Adrenal gland (tissue), 12 donors: Measurements from ENCODE around the gene MORN4. TPM values are rescaled to one million over a fixed set of nuclear protein-coding genes. Genes with fewer than 3 reads are reported as not detected.
A peak's percentile ranks its signal among the peaks of the same experiment; 100 is the strongest.

Experiments
- DNase-seq, 7 donors: peaks; one replicate each; pipeline ENCODE4 v3.0.0-alpha.2; 2019 to 2020
- H3K27ac ChIP-seq, 5 donors: fragments of 200-600 bp; sonication (generic) in 4 of 5; 1 replicate in 3 of 5; 2 replicates in 2 of 5; pipeline versions ENCODE4 v1.5.1 to v1.8.0; 2016 to 2020; ENCODE audit warnings: mild to moderate bottlenecking in 1 of 5
- H3K27me3 ChIP-seq: fragments of 200-600 bp; 2 replicates; pipeline ENCODE4 v1.8.0; 2021
- H3K36me3 ChIP-seq, 2 donors: fragments of 200-600 bp; replicated peaks in 1 of 2; 1 replicate in 1 of 2; 2 replicates in 1 of 2; pipeline versions ENCODE4 v1.5.1 to v1.8.0; 2018 to 2022
- H3K4me1 ChIP-seq, 2 donors: fragments of 200-600 bp; replicated peaks in 1 of 2; 1 replicate in 1 of 2; 2 replicates in 1 of 2; pipeline versions ENCODE4 v1.5.1 to v1.8.0; 2018 to 2021
- H3K4me3 ChIP-seq, 4 donors: fragments of 200-600 bp; sonication (generic) in 3 of 4; one replicate each; pipeline ENCODE4 v1.5.1; 2016 to 2018
- H3K9me3 ChIP-seq, 3 donors: fragments of 200-600 bp; sonication (generic) in 1 of 3; replicated peaks in 1 of 3; 1 replicate in 2 of 3; 2 replicates in 1 of 3; pipeline versions ENCODE4 v1.5.1 to v1.8.0; 2016 to 2021
- CTCF ChIP-seq, 6 experiments: fragments of 450-650 bp in 4 of 6; fragments of 200-600 bp in 2 of 6; sonication (generic) in 1 of 6; IDR thresholded peaks; 1 replicate in 5 of 6; 2 replicates in 1 of 6; pipeline versions ENCODE4 v1.5.1 to v1.8.0; 2016 to 2021; ENCODE audit warnings: antibody characterized with exemption in 6 of 6, mild to moderate bottlenecking in 2 of 6, moderate library complexity in 1 of 6
- POLR2A ChIP-seq, 2 donors: fragments of 450-650 bp; IDR thresholded peaks; one replicate each; pipeline ENCODE4 v1.6.1; 2017; ENCODE audit warnings: antibody characterized with exemption in 2 of 2, mild to moderate bottlenecking in 2 of 2, moderate library complexity in 1 of 2
- WGBS, 4 donors: extraction: QIAGEN DNeasy Blood & Tissue Kit in 2 of 4; methylation state at CpG; one replicate each; pipeline versions ENCODE4 v1.1.5 to v1.1.7; 2013 to 2017; 5-methylcytosine and 5-hydroxymethylcytosine counted together
- intact Hi-C, 2 donors: fragments of 100-400 bp; cut with DNase I; formaldehyde crosslinking; loops; one replicate each; pipeline versions ENCODE4 v1.14.1 to v1.15.0; 2022 to 2023
- polyA plus RNA-seq, 3 donors: library from polyadenylated mRNA; stranded (reverse); fragments of 200-250 nt in 2 of 3; fragments of 350-450 nt in 1 of 3; fragmentation: Illumina TruSeq in 1 of 3; extraction: RNeasy Lipid Tissue Mini Kit (QIAGEN cat#74804) in 1 of 3; gene quantifications; one replicate each; pipeline ENCODE4 v1.2.3, GENCODE V29; 2013 to 2014
- total RNA-seq, 9 donors: library from RNA; depleted of rRNA in 4 of 9; stranded (reverse); fragments of >200 nt in 4 of 9; fragments of 120-200 nt in 1 of 9; fragmentation: NEBNext Ultra II Directional in 1 of 9; extraction: Animal tissue kit (Norgen Biotek cat#: 25700) in 1 of 9; gene quantifications; one replicate each; pipeline versions ENCODE4 v1.1.0 to v1.2.4, GENCODE V29; 2013 to 2023
- donor health status: healthy with polysubstance abuse.
- donor health status: Bipolar disorder and iron deficiency.
- donor health status: DM: yes; HTN: yes; CAD: no.
- donor health status: DM: no; HTN: no; CAD: no.
- donor health status: DM: no; HTN: no; CAD: no.
- donor health status: DM: yes; HTN: yes; CAD: no.

The MORN4 gene
- total and polyA plus RNA-seq, 12 donors = 1.6 to 15.0 (median 8.0) TPM

- no peaks in the 10 kb centered on the region for H3K9me3 ChIP-seq
- no peak for DNase-seq
- peaks cover 0 to 78% of the 10 kb centered on the region in 2 donors for H3K36me3 ChIP-seq
- intact Hi-C loops = no loop called here
- peaks cover 0 to 16% of the 10 kb centered on the region in 2 donors for H3K4me1 ChIP-seq
- H3K27me3 ChIP-seq = no peaks in the 10 kb centered on the region
- no peak overlapping the region for H3K27ac ChIP-seq
- no peak overlapping the region for H3K4me3 ChIP-seq
- WGBS, 4 donors = 85 to 89% (median 88%) methylated on average over 6 of the region's 6 CpGs
- no peak for TF ChIP-seq CTCF (IDR thresholded peaks at IDR 0.05)
- TF ChIP-seq POLR2A (IDR thresholded peaks at IDR 0.05) = no peak
Measured at GRCh38 chr10:97667463-97667862, 34.2 kb upstream of the MORN4 start.

GRCh38 chr10:97666992-97667391 lies 33.7 kb upstream of the MORN4 start:
- H3K36me3 ChIP-seq = peaks cover 0 to 77% of the 10 kb centered on the region in 2 donors

GRCh38 chr10:97664282-97664850 lies 31.1 kb upstream of the MORN4 start:
- TF ChIP-seq CTCF (IDR thresholded peaks at IDR 0.05) (no peak), POLR2A (IDR thresholded peaks at IDR 0.05) (no peak)
- Histone ChIP-seq H3K36me3 (peaks cover 0 to 63% of the 10 kb centered on the region in 2 donors), H3K27me3 (no peaks in the 10 kb centered on the region), H3K4me1 (peaks cover 0 to 16% of the 10 kb centered on the region in 2 donors), H3K9me3 (no peaks in the 10 kb centered on the region), H3K4me3 (no peak overlapping the region), H3K27ac (peak overlapping the region in 3 of 5 donors; percentile 18 to 73 (median 45))
- peak in 3 of 7 donors; percentile 59 to 65 (median 64) for DNase-seq
- intact Hi-C loops = no loop called here
- 36 to 64% (median 40%) methylated on average over 1 of the region's 1 CpG for WGBS, 4 donors

More at GRCh38 chr10:97666992-97667391, 33.7 kb upstream of the MORN4 start:
- DNase-seq = no peak
- 92 to 96% (median 93%) methylated on average over 7 of the region's 7 CpGs for WGBS, 4 donors
- H3K4me3 ChIP-seq = no peak overlapping the region
- no peak overlapping the region for H3K27ac ChIP-seq
- intact Hi-C loops = no loop called here
- no peak for TF ChIP-seq POLR2A (IDR thresholded peaks at IDR 0.05)
- TF ChIP-seq CTCF (IDR thresholded peaks at IDR 0.05) = no peak
- peaks cover 0 to 16% of the 10 kb centered on the region in 2 donors for H3K4me1 ChIP-seq
- no peaks in the 10 kb centered on the region for H3K27me3 ChIP-seq
- no peaks in the 10 kb centered on the region for H3K9me3 ChIP-seq

- no peaks in the 10 kb centered on the region for H3K9me3 ChIP-seq
- TF ChIP-seq CTCF (IDR thresholded peaks at IDR 0.05) = no peak
- TF ChIP-seq POLR2A (IDR thresholded peaks at IDR 0.05) = no peak
- no peak overlapping the region for H3K27ac ChIP-seq
- intact Hi-C loops = no loop called here
- H3K27me3 ChIP-seq = no peaks in the 10 kb centered on the region
- peaks cover 0 to 8% of the 10 kb centered on the region in 2 donors for H3K4me1 ChIP-seq
- WGBS, 4 donors = 62 to 75% (median 71%) methylated on average over 1 of the region's 1 CpG
- no peak overlapping the region for H3K4me3 ChIP-seq
- peaks cover 0 to 54% of the 10 kb centered on the region in 2 donors for H3K36me3 ChIP-seq
- no peak for DNase-seq
Measured at GRCh38 chr10:97659589-97659988, 26.3 kb upstream of the MORN4 start.
